Sigmoid colon (tissue), 4 donors: Measurements from ENCODE around the gene NCBP2L.

Source experiments
- EP300 ChIP-seq, 4 donors: sonication (generic); formaldehyde crosslinking; IDR thresholded peaks; one replicate each; pipeline ENCODE4 v1.6.1; 2017; ENCODE audit warnings: antibody characterized with exemption in 4 of 4
- POLR2AphosphoS5 ChIP-seq, 4 donors: sonication (generic); formaldehyde crosslinking; IDR thresholded peaks; one replicate each; pipeline ENCODE4 v1.6.1; 2017; ENCODE audit warnings: antibody characterized with exemption in 4 of 4
- TF ChIP-seq, protein P1 (sequence below), 4 experiments: fragments of 450-650 bp in 3 of 4; fragments of 200-600 bp in 1 of 4; IDR thresholded peaks; one replicate each; pipeline ENCODE4 v1.5.1; 2016 to 2019; ENCODE audit warnings: antibody characterized with exemption in 4 of 4, mild to moderate bottlenecking in 3 of 4, moderate library complexity in 2 of 4

DNA sequence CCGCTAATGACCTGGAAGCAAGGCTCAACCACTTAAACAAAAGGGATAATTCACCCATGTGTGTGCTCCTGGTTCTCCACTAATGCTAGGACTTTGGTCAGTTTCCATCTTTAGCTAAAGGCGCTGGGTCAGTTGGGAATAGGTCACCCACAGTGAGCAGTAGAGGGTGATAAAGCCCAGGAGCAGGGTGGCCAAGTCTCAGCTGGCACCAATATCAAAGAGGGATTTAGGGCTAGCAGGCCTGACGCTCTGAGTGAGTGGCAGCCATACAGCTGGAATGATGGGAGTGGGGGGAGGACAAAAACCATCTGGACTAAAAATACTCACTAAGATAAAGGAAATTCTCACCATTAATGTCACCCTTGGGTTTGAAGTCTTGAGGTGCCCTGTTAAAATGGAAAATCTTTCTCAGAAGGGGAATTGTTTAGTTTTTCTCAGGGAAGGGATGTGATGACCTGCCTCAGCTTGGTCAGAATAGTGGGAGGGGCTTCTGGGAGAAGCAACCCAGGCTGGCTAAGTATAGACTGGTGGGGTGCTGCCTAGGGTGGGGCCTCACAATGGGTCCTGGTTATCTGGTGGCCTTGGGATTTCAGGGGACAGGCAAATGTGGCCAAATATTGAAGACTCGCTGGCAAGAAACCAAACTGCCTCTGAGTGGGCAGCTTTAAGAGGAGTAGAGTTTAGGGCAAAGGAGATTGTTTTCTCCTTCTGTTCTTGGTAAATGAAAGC lies 49.0 kb upstream of the NCBP2L start:
- TF ChIP-seq POLR2AphosphoS5 (IDR thresholded peaks at IDR 0.05) (no peak), EP300 (IDR thresholded peaks at IDR 0.05) (no peak)
- TF ChIP-seq, protein P1, sequence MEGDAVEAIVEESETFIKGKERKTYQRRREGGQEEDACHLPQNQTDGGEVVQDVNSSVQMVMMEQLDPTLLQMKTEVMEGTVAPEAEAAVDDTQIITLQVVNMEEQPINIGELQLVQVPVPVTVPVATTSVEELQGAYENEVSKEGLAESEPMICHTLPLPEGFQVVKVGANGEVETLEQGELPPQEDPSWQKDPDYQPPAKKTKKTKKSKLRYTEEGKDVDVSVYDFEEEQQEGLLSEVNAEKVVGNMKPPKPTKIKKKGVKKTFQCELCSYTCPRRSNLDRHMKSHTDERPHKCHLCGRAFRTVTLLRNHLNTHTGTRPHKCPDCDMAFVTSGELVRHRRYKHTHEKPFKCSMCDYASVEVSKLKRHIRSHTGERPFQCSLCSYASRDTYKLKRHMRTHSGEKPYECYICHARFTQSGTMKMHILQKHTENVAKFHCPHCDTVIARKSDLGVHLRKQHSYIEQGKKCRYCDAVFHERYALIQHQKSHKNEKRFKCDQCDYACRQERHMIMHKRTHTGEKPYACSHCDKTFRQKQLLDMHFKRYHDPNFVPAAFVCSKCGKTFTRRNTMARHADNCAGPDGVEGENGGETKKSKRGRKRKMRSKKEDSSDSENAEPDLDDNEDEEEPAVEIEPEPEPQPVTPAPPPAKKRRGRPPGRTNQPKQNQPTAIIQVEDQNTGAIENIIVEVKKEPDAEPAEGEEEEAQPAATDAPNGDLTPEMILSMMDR (IDR thresholded peaks at IDR 0.05), result no peak
